ENCODE data around the gene SPAG8. TPM values are rescaled to one million over a fixed set of nuclear protein-coding genes. Genes with fewer than 3 reads are reported as not detected.

The SPAG8 gene
- total RNA-seq, 1 donor from 2014 or later: not detected

- DNase-seq (ENCODE audit: low spot score in 2 of 2): no peak
- Histone ChIP-seq H3K4me3 (no peak overlapping the region), H3K9me3 (no peaks in the 10 kb centered on the region), H3K4me1 (no peaks in the 10 kb centered on the region), H3K27me3 (no peaks in the 10 kb centered on the region), H3K27ac (no peak overlapping the region), H3K36me3 (no peaks in the 10 kb centered on the region)
- TF ChIP-seq, protein P1, sequence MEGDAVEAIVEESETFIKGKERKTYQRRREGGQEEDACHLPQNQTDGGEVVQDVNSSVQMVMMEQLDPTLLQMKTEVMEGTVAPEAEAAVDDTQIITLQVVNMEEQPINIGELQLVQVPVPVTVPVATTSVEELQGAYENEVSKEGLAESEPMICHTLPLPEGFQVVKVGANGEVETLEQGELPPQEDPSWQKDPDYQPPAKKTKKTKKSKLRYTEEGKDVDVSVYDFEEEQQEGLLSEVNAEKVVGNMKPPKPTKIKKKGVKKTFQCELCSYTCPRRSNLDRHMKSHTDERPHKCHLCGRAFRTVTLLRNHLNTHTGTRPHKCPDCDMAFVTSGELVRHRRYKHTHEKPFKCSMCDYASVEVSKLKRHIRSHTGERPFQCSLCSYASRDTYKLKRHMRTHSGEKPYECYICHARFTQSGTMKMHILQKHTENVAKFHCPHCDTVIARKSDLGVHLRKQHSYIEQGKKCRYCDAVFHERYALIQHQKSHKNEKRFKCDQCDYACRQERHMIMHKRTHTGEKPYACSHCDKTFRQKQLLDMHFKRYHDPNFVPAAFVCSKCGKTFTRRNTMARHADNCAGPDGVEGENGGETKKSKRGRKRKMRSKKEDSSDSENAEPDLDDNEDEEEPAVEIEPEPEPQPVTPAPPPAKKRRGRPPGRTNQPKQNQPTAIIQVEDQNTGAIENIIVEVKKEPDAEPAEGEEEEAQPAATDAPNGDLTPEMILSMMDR (IDR thresholded peaks at IDR 0.05): no peak
- intact Hi-C loops (cut with DNase I): no loop called here
Observed at GRCh38 chr9:35778496-35778895, 33.6 kb downstream of the SPAG8 start.

- TF ChIP-seq, protein P1 (IDR thresholded peaks at IDR 0.05): no peak
- Histone ChIP-seq H3K4me3 (no peak overlapping the region), H3K9me3 (no peaks in the 10 kb centered on the region), H3K36me3 (no peaks in the 10 kb centered on the region), H3K27ac (no peak overlapping the region), H3K27me3 (no peaks in the 10 kb centered on the region), H3K4me1 (peaks cover 5 to 6% of the 10 kb centered on the region in 2 donors)
- intact Hi-C loops (cut with DNase I): no loop called here
- DNase-seq (ENCODE audit: low spot score in 2 of 2): no peak
Observed at GRCh38 chr9:35776018-35776417, 36.0 kb downstream of the SPAG8 start.

- TF ChIP-seq, protein P1 (IDR thresholded peaks at IDR 0.05): no peak
- H3K9me3 ChIP-seq: no peaks in the 10 kb centered on the region
- H3K4me1 ChIP-seq: peaks cover 6 to 13% of the 10 kb centered on the region in 2 donors
- intact Hi-C loops (cut with DNase I): no loop called here
- H3K36me3 ChIP-seq: no peaks in the 10 kb centered on the region
- no peaks in the 10 kb centered on the region for H3K27me3 ChIP-seq
- DNase-seq (ENCODE audit: low spot score in 2 of 2): no peak
- no peak overlapping the region for H3K27ac ChIP-seq
- no peak overlapping the region for H3K4me3 ChIP-seq
Observed at GRCh38 chr9:35774907-35775635, 37.0 kb downstream of the SPAG8 start.

DNA sequence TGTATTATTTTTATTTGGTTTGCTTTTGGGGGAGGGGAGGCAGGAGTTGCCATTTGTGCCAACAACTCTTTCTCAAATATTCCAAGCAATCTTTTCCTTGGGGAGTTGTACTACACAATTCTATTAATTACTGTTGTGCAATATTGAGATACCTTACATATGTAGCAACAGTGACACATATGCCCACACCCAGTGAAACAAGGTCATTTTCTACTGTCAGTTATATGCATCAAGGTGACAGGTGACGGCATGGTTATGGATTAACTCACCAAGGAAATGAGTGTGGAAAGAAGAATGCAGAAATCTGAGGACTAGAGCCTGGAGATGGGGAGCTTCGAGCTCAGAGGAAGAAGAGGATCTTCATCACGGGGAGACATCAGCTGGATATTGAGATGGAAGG, 40.1 kb downstream of the SPAG8 start:
- Histone ChIP-seq H3K4me3 (no peak overlapping the region), H3K27me3 (no peaks in the 10 kb centered on the region), H3K9me3 (no peaks in the 10 kb centered on the region), H3K36me3 (no peaks in the 10 kb centered on the region), H3K4me1 (peaks cover 6 to 13% of the 10 kb centered on the region in 2 donors), H3K27ac (no peak overlapping the region)
- TF ChIP-seq, protein P1 (IDR thresholded peaks at IDR 0.05): no peak
- intact Hi-C loops (cut with DNase I): no loop called here
- DNase-seq (ENCODE audit: low spot score in 2 of 2): no peak

DNA sequence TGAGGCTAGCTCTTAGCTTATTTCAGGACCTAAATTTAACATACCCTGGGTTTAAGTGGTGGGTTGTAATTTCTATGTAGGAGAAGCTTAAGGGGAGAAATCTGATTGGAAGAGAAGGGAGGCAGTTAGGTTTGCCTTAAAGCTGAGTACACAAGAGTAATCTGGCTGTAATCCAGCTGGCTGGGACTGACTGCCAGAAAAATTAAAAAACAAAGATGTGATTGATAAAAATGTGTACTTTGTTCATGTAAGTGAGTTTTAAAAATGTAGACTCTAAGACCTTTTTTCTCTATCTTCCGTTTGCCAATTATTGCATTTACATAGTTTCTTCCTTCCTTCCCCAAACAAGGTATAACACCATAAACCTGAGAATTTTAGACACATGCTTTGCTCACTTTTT, 40.5 kb downstream of the SPAG8 start:
- TF ChIP-seq, protein P1 (IDR thresholded peaks at IDR 0.05): no peak
- no peak overlapping the region for H3K4me3 ChIP-seq
- H3K27me3 ChIP-seq: no peaks in the 10 kb centered on the region
- intact Hi-C loops (cut with DNase I): no loop called here
- no peaks in the 10 kb centered on the region for H3K36me3 ChIP-seq
- DNase-seq (ENCODE audit: low spot score in 2 of 2): no peak
- peak overlapping the region; percentile 39 to 56 for H3K27ac ChIP-seq
- H3K4me1 ChIP-seq: peaks cover 6 to 13% of the 10 kb centered on the region in 2 donors
- H3K9me3 ChIP-seq: no peaks in the 10 kb centered on the region

Measured in ascending aorta (tissue), 2 donors.